ENCODE results near the gene SMARCA1.

DNA sequence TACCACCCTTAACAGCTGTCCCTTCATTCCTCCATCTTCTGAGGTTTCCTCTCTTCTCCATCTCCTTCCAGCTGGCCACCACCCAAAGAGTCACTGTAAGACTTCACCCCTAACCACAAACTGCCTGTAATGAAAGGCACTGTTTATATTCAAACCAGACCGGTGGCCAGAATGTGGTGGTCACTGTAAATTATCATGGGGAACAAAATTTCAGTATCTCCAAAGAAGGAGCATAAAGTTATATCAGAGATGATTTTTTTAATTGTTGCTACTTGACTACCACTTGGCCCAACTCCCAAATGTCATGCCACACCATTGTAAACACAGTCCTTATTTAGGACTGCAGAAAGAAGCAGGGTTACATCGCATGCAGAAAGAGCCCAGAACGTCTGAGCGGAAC lies 44.8 kb downstream of the SMARCA1 start:
- TF ChIP-seq POLR2A (IDR thresholded peaks at IDR 0.05): no peak
- TF ChIP-seq, protein P1, sequence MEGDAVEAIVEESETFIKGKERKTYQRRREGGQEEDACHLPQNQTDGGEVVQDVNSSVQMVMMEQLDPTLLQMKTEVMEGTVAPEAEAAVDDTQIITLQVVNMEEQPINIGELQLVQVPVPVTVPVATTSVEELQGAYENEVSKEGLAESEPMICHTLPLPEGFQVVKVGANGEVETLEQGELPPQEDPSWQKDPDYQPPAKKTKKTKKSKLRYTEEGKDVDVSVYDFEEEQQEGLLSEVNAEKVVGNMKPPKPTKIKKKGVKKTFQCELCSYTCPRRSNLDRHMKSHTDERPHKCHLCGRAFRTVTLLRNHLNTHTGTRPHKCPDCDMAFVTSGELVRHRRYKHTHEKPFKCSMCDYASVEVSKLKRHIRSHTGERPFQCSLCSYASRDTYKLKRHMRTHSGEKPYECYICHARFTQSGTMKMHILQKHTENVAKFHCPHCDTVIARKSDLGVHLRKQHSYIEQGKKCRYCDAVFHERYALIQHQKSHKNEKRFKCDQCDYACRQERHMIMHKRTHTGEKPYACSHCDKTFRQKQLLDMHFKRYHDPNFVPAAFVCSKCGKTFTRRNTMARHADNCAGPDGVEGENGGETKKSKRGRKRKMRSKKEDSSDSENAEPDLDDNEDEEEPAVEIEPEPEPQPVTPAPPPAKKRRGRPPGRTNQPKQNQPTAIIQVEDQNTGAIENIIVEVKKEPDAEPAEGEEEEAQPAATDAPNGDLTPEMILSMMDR (IDR thresholded peaks at IDR 0.05): no peak
